Kasumi-1 (cell line): ENCODE measurements around the gene ZNF418.
A peak's percentile ranks its signal among the peaks of the same experiment; 100 is the strongest.
"Not testable (repeated sequence)": the region's sequence is repeated elsewhere in the genome, so short reads cannot be mapped to it uniquely, and the experiment has no call there.

Experiments used
- DNase-seq, 2 experiments: peaks; one replicate each; lab custom pipeline; 2025; lab: John Stamatoyannopoulos, UW

The ZNF418 gene

DNA sequence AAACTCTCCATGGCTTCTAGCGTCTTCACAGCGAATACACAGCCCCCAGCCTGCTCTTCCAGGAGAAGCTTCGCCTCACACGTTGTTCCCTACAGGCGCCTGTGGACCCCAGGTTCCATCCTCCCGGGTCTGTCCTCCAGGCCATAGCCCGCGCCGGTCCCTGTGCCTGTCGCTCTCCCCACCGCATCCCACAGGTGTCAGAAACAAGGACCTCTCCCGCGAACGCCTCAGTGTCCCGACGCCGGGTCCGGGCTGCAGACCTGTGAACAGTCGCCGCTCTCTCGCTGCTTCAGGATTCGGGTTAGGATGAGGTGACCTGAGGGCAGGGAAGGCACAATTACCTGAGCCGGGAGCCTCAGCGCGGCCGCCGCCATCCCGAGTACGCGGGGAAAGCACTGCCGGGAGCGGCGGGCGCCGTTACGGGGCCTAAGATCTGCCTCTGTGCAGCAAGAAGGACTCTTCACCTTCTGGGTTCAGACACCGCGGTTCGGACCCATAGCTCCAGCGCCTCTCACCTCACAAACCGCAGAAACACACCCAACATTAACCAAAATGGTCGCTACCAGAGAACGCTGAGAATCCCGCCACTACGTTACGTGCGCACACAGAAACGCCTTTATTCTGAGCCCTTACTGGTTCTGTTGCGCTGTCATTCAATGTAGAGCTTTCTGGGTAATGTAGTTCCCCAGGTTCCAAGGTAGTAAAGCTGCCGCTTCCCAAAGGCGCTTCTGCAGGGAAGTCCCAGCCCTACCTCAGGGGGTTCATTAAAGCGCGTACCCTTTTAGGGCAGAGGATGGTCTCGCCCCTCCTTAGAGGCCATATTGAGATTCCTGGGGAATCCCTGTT lies at the start of gene ZNF418:
Gene ZNF418, minus strand, starts transcription at position 583 of the 846 bp plus-strand sequence. CDS start 1,580 bp downstream, outside the sequence.
- DNase-seq: no peak

DNA sequence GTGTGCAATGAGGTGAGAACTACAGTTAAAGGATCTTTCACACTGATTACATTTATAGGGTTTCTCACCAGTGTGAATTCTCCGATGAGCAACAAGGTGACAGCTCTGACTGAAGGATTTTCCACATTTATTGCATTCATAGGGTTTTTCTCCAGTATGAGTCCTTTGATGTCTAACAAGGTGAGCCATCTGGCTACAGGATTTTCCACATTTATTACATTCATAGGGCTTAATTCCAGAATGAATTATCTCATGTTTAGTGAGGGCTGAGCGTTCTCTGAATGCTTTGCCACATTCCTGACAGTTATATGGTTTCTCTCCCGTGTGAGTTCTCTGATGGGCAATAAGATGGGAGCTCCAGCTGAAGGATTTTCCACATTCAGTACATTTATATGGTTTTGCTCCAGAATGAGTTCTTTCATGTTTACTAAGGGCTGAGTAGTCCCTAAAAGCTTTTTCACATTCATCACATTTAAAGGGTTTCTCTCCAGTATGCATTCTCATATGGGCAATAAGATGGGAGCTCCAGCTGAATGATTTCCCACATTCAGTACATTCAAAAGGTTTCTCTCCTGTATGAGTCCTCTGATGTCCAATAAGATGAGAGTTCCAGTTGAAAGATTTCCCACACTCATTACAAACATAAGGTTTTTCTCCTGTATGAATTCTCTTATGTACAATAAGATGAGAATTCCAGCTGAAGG lies 43.5 kb upstream of the ZNF418 start:
- no peak for DNase-seq

DNA sequence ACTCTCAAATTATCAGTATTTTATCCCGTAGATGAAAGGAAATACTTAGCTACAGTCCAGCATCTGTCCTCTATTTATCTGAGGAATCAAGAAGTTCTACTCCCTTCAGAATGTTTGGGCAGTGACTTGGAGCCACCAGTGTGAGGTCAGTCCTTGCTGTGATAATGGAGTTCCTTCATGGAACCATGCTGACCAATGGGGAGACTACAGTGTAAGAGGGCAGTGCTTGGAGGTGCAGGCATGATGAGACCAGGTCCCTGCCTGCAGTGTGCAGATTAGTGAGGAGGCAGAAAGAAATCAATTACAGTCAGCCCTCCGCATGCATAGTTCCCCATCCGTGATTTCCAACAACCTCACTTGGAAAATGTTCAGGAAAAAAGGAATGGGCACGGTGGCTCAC lies 39.2 kb upstream of the ZNF418 start, which contains the start of gene C19orf18:
Gene C19orf18, minus strand, starts transcription at position 101 of the 400 bp plus-strand sequence. CDS start 102 bp downstream, outside the sequence.
- DNase-seq: no peak

DNA sequence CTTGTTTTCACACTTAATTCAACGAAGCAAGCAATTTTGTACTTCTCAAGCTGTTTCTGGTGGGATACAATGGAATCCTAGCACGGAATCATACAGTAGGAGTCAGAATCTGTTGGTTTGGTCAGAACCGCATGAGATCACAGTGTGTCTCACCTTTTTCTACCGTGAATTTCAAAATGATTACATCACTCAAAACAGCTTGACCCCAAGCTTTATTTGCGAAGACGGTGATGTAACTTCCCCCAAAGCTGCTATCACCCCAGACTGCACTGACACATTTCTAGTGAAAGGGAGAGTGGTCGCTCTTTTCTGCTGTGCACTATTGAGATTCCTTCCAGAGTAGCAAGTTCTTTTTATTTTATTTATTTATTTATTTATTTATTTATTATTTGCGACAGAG lies 29.6 kb upstream of the ZNF418 start:
- DNase-seq: no peak

DNA sequence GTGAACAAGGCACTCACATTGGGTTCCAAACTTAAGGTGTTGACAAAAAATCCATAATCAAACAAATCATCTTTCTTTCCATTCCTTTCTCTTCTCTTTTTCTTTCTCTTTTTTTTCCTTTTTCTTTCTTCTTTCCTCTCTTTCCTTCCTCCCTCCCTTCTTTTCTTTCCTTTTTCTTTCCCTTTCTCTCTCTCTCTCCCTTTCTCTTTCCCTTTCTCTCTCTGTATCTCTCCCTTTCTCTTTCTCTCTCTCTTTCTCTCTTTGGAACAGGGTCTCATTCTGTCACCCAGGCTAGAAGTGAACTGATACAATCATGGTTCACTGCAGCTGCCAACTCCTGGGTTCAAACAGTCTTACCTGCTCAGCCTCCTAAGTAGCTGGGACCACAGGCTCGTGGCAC lies 26.6 kb upstream of the ZNF418 start:
- no peak for DNase-seq

DNA sequence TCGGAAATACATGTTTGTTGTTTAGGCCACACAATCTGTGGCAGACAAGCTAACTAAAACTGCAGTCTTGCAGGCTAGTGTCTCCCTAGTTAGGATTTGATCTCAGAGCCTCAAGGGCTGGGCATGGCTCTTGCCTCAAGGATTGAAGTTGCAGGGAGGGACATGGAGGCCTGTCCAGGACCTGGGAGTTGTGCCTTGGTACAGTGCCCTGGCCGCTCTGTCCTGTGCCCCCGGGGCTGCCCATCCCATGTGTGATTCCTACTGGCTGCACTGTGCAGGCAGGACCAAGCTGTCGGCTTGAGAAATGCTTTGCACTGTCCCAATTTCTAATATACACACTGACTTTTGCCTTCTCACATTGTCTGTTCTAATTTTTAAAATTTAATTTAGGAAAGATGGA lies 19.8 kb upstream of the ZNF418 start:
- DNase-seq: no peak

DNA sequence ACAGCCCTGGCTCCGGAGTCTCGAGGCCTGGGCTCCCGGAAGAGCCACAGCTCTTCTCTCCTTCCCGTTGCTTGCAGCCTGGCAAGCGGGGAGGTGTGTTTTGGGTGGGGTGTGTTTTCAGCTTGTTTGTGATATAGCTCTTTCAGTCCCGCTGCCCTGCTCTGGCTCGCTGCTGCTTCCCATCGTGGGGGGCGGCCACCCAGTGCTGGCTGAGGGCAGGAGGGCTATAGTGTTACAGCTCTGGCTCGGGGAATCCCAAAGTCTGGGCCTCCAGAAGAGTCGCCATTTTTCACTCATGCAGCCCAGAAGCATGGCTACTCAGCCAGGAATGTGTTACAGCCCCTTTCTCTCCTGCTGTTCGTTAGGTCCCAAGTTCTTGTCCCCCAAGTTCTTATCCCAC lies 14.5 kb upstream of the ZNF418 start:
- no peak for DNase-seq

DNA sequence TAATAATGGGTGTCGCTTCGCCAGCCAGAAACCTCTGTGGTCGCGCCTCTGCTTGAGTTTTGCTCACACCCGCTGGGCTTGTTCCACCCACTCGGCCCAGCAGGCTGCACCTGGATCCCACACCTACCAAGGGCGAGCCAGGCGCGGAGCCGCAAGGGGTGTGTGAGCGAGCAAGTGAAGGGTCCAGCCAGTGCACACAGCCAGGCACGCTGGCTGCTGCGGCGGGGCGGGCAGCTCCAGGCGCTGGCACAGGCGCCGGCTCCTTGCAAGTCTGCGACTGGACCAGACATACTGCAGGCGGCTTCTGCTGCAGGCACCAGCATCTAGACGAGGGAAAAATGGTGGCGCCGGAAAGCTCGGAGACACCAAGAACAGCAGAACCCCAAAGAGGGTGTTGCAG lies 14.1 kb upstream of the ZNF418 start:
- DNase-seq: no peak

DNA sequence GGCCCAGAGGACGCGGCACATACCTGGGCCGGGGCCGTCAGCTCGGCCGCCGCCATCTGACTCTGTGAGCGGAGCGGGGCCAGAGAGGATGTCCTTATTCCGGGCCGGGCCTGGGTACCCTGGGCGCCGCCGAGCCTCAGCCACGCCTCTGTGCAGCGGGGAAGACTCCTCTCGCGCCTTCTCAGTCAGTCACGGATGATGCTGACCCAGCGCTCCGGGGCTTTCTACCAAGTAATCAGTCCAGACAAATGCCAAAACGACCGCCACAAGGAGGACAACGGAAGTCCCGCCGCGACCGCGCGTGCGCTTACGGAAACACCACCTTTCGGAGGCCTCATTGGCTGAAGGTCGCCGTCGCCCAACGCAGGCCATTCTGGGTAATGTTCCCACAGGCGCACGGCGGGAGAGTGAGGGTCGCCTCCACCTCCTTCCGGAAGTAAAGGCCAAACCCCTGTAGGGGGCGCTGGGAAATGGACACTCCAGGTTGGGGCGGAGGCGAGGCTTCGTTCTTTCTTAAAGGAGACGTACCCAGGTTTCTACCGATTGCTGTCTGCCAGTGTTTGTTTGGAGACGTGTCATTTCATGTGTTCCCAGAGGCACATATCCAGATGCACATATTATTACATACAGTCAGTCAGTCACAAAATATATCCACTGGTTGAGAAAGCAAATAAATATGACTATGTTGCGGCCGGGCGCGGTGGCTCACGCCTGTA lies 12.4 kb upstream of the ZNF418 start, which contains the start of gene ZNF256:
Gene ZNF256, minus strand, starts transcription at position 288 of the 716 bp plus-strand sequence. Its CDS starts 232 bp downstream, at position 56.
- DNase-seq: peak; percentile 84 to 90

DNA sequence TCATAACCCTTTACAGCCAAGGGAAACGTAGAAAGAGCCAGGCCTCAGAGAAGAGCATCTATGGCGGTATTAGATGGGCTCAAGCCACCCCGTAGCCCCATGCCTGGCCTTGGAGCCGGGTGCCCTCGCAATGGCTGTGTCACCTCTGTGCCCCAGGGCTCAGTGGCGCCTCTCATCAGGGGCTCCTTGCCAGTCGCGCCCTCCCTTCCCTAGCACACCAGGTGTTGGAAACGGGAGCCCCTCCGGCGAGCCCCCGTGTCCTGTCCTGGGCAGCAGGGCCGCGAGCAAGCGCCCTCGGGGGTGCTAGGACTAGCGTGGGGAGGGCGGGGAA lies 11.9 kb upstream of the ZNF418 start:
- DNase-seq: no peak

DNA sequence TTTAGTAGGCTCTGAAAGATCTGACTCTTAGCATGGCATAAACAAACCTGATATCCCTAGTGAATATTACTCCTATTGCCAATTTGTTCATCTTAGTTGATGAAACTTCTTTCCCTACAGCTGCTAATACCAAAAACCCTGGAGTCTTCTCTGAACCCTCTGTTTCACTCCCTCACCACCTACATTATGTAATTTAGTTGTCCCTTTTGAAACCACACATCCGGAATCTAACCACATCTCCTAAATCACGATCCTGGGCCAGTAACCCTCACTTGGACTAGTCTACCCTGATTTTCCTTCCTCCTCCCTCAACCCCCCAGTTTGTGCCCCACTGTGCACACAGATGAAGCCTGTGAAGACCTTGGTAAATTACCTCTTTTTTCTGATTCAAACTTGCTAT lies 11.1 kb upstream of the ZNF418 start:
- no peak for DNase-seq

DNA sequence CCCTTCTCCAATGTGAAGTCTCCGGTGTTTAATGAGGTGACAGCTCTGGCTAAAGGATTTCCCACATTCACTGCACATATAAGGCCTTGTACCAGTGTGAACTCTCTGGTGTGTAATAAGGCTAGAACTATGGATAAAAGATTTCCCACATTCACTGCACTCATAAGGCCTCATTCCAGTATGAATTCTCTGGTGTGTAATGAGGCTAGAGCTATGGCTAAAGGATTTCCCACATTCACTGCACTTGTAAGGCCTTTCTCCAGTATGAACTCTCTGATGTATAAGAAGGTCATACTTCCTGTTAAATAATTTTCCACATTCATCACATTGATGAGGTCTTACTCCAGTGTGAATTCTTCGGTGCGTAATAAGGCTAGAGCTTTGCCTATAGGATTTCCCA lies 6.4 kb upstream of the ZNF418 start:
- no peak for DNase-seq

DNA sequence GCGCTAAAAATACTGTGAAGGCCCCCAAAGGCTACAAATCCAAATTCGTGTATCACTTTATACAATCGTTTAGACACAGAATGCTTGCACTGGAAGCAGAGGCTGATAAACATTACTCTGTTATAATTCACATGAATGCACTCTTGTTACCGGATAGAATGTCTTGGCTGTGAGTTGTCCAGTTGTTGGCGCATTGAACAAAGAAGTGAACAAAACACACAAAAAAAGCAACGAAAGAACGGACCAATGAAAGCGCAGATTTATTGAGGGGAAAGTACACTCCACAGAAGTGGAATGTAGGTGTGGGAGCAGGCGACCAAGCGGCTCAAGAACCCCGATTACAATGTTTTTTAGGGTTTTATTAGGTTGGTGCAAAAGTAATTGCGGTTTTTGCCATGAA lies 529 bp upstream of the ZNF418 start:
- DNase-seq: no peak

DNA sequence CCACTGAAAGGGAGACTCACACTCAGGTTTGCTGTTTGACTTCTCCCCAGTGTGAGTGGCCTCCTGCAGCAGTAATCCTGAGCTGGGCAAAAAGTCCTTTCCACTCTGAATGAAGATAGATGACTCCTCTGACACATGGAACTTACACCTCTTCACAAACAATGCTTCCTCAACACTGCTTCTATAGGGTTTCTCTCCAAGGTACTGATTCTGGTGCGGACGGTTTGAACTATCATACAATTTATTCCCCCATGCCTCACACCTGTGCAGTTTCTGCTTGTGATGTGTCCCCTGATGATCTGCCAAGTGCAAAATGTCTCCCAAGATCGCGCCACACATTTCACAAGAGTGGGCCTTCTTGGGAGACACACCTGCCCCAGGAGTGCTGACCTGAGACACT lies 7.6 kb downstream of the ZNF418 start:
- no peak for DNase-seq

DNA sequence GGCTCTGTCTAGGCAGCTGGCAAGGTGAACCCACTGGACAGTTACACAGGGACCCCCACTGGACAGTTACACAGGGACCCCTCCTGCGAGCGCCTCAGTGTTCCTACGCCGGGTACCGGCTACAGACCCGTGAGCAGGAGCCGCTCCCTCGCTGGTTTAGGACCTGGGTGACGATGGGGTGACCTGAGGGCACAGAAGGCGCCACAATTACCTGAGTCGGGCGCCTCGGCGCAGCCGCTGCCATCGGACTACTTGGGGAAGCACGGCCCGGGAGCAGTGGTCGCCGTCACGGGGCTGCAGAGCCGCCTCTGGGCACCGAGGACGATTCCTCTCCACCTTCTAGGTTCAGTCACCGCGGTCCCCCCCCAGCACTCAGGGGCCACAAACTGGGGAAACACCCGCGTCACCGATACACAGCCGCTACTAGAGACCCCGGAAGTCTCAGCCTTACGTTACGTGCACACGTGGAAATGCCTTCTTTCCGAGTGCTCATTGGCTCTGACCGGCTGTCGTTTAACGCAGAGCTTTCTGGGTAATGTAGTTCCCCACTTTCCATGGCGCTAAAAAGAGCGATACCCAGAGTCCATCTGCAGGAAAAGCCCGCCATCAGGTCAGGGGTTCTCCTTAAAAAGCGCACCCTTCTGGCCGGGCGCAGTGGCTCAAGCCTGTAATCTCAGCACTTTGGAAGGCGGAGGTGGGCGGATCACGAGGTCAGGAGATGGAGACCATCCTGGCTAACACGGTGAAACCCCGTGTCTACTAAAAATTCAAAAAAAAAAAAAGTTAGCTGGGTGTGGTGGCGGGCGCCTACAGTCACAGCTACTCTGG lies 18.8 kb downstream of the ZNF418 start, which contains the start of gene ZNF417:
Gene ZNF417, minus strand, starts transcription at position 425 of the 828 bp plus-strand sequence. Its CDS starts 181 bp downstream, at position 244.
- peak; percentile 95 for DNase-seq

DNA sequence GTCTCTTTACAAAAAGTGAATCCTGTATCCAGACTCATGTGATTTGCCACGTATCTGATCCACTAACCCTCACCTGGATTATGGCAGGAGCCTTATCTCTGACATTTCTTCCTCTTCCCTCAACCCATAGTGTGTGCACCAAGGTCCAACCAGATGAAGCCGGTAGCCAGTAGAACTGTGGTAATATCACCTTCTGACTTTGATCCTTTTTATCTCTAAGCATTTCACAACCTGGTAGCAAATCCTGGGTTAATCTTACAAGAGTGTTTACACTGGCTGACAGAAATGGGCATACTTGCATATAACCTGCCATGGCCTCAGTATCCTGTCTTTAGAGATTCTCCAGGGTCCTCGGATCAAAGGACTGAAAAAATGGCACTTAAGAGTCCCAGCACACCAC lies 20.7 kb downstream of the ZNF418 start:
- DNase-seq: no peak

DNA sequence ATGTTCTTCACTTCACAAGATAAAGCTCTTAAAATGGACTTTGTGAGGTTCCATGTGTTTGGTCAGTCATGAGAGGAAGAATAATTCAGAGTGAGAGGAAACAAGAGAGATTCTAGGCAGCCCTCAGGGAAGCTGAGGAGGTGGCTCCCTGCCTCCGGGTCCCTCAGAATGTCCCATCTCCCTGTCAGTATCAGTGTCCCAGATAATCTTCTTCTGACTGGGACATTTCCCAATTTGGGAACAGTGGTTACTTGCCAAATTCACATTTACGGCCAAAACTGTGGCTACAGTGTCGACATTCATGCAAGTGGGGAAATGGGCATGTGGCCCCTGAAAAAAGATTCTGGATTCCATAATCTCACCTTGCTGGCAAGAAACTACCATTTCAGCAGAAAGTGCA lies 27.8 kb downstream of the ZNF418 start:
- no peak for DNase-seq

DNA sequence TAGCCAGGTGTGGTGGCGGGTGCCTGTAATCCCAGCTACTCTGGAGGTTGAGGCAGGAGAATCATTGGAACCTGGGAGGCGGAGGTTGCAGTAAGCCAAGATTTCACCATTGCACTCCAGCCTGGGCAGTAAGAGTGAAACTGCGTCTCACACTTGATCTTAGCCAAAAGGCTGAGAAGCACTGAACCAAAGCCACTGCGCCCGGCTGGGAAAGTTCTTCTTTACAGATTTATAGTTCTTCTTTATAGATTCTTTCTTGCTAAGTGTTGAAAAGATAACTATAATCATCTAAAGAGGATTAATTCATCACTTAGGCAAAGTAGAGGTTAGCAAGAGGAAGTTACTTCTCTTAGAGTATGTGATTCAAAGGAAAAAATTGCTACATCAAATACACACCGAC lies 29.9 kb downstream of the ZNF418 start:
- no peak for DNase-seq

DNA sequence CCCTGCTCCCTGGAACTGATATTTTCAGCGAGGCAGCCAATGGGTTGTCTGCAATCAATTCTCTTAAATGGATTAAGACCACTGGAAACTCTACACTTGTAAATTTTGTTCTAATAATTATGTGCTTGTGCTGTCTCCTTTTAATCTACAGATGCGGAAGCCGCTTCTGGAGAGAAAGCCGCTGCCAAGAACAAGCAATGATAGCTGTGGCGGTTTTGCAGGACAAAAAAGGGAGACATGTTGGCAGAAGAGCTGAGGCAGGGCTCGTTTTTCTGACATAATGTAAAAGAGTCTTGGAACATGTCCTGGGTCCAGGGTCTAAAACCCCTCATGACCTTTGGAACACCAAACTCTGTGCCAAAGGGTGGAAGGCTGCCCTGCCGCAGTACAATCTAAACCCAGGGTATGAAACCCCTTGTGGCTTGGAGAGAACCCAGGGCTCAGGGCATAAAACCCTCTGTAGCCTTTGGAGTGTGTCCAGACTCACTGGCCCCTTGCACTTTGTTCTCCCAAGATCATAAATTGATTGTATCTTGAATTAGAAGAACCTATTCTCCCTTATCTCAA lies 31.5 kb downstream of the ZNF418 start:
- no peak for DNase-seq

DNA sequence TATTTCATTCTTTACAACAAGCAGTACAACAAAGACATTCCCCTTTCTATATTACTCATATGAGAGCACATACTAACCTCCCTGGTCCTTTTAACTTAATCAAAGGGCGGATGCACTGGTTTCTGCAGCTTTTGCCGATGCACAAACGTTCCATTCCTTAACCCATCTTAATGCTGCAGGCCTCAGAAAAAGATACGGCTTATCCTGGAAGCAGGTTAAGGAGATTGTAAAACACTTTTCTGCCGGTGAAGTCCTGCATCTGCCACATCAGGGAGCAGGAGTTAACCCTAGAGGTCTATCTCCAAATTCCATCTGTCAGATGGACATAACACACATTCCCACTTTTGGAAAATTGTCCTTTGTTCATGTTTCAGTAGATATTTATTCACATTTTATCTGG lies 34.9 kb downstream of the ZNF418 start:
- no peak for DNase-seq

DNA sequence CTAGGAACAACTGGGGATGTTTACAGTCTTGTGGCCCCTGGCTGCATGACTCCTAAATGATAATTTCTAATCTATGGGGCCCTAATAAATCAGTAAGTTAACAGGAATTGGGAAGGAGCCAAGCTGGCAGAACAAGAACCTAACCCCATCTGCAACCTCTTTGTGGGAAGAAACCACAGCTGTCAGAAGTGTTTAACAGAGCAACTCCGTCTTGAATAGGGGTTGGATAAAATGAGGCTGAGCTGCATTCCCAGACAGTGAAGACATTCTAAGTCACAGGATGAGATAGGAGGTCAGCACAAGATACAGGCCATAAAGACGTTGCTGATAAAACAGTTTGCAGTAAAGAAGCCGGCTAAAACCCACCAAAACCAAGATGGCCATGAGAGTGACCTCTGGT lies 44.5 kb downstream of the ZNF418 start:
- DNase-seq: not testable (repeated sequence)
